Skin epidermis (tissue), 12 donors: ENCODE results near the gene ZNF346.

ENCODE experiments used
- H3K27ac ChIP-seq, 21 experiments: fragments of 200-600 bp; sonication (generic) in 11 of 21; one replicate each; pipeline ENCODE4 v1.5.0; 2020; ENCODE audit warnings: mild to moderate bottlenecking in 3 of 21, inconsistent platforms in 2 of 21, moderate library complexity in 2 of 21
- H3K4me3 ChIP-seq, 7 experiments: fragments of 200-600 bp; sonication (generic) in 2 of 7; one replicate each; pipeline ENCODE4 v1.5.0; 2020; ENCODE audit warnings: inconsistent platforms in 2 of 7, mild to moderate bottlenecking in 2 of 7, moderate library complexity in 1 of 7

ZNF346 gene

GRCh38 chr5:177090813-177091212, 68.3 kb downstream of the ZNF346 start:
- H3K27ac ChIP-seq, result no peak overlapping the region
- no peak overlapping the region for H3K4me3 ChIP-seq

- H3K4me3 ChIP-seq, result no peak overlapping the region
- no peak overlapping the region for H3K27ac ChIP-seq
Measured at GRCh38 chr5:177091232-177091631, 68.7 kb downstream of the ZNF346 start.

- H3K4me3 ChIP-seq, result no peak overlapping the region
- H3K27ac ChIP-seq, result no peak overlapping the region
Measured at GRCh38 chr5:177092178-177093081, 69.9 kb downstream of the ZNF346 start.

GRCh38 chr5:177093082-177093712, 70.7 kb downstream of the ZNF346 start:
- no peak overlapping the region for H3K27ac ChIP-seq
- no peak overlapping the region for H3K4me3 ChIP-seq

- no peak overlapping the region for H3K4me3 ChIP-seq
- H3K27ac ChIP-seq, result no peak overlapping the region
Measured at GRCh38 chr5:177093803-177094202, 71.3 kb downstream of the ZNF346 start.

GRCh38 chr5:177094224-177095087, 72.0 kb downstream of the ZNF346 start:
- no peak overlapping the region for H3K27ac ChIP-seq
- no peak overlapping the region for H3K4me3 ChIP-seq

- H3K27ac ChIP-seq, result no peak overlapping the region
Measured at GRCh38 chr5:177095088-177095669, 72.7 kb downstream of the ZNF346 start.

GRCh38 chr5:177096162-177097015, 73.9 kb downstream of the ZNF346 start:
- no peak overlapping the region for H3K27ac ChIP-seq
- H3K4me3 ChIP-seq, result no peak overlapping the region

More at GRCh38 chr5:177095088-177095669, 72.7 kb downstream of the ZNF346 start:
- H3K4me3 ChIP-seq, result no peak overlapping the region

- Histone ChIP-seq H3K27ac (no peak overlapping the region), H3K4me3 (no peak overlapping the region)
Measured at GRCh38 chr5:177097016-177097985, 74.8 kb downstream of the ZNF346 start.

- Histone ChIP-seq H3K4me3 (no peak overlapping the region), H3K27ac (no peak overlapping the region)
Measured at GRCh38 chr5:177098120-177098469, 75.6 kb downstream of the ZNF346 start.

- H3K4me3 ChIP-seq, result no peak overlapping the region
- no peak overlapping the region for H3K27ac ChIP-seq
Measured at GRCh38 chr5:177098470-177099141, 76.1 kb downstream of the ZNF346 start.

GRCh38 chr5:177099422-177100093, 77.1 kb downstream of the ZNF346 start:
- Histone ChIP-seq H3K27ac (no peak overlapping the region), H3K4me3 (no peak overlapping the region)

GRCh38 chr5:177100714-177101121, 78.2 kb downstream of the ZNF346 start:
- Histone ChIP-seq H3K27ac (no peak overlapping the region), H3K4me3 (no peak overlapping the region)

- H3K27ac ChIP-seq, result no peak overlapping the region
- no peak overlapping the region for H3K4me3 ChIP-seq
Measured at GRCh38 chr5:177103523-177104253, 81.2 kb downstream of the ZNF346 start.

- Histone ChIP-seq H3K4me3 (no peak overlapping the region), H3K27ac (no peak overlapping the region)
Measured at GRCh38 chr5:177105691-177106476, 83.4 kb downstream of the ZNF346 start.
